DOHH2 (cell line): ENCODE measurements around the gene SPOP.

Source experiments
- H3F3A ChIP-seq: fragments of 200-600 bp; sonication (generic), shearing (Covaris generic); 2 replicates; pipeline ENCODE4 v1.6.0; 2016; ENCODE audit warnings: antibody characterized with exemption, mild to moderate bottlenecking; ENCODE audit not compliant: control insufficient read depth, insufficient read depth
- H3K27ac ChIP-seq: fragments of 200-600 bp; sonication (generic); 2 replicates; pipeline ENCODE4 v1.5.1; 2014; ENCODE audit warnings: low read depth, mild to moderate bottlenecking, low read length, moderate library complexity
- H3K27me3 ChIP-seq: fragments of 200-600 bp; sonication (generic); 2 replicates; pipeline ENCODE4 v1.6.1; 2014; ENCODE audit warnings: mild to moderate bottlenecking, low read length, mixed read lengths; ENCODE audit not compliant: control insufficient read depth
- H3K36me3 ChIP-seq: fragments of 200-600 bp; sonication (generic); 2 replicates; pipeline ENCODE4 v1.6.1; 2014; ENCODE audit warnings: mild to moderate bottlenecking, low read length, moderate library complexity, mixed read lengths; ENCODE audit not compliant: control insufficient read depth
- H3K4me1 ChIP-seq: fragments of 200-600 bp; sonication (generic); 2 replicates; pipeline ENCODE4 v1.6.1; 2014; ENCODE audit warnings: mild to moderate bottlenecking, low read length, mixed read lengths; ENCODE audit not compliant: control insufficient read depth
- H3K4me2 ChIP-seq: fragments of 200-600 bp; sonication (generic); 2 replicates; pipeline ENCODE4 v1.6.0; 2014; ENCODE audit warnings: mild to moderate bottlenecking, low read length, moderate library complexity
- H3K4me3 ChIP-seq: fragments of 200-600 bp; sonication (generic); 2 replicates; pipeline ENCODE4 v1.5.1; 2014; ENCODE audit warnings: mild to moderate bottlenecking, low read length, mixed read lengths
- H3K79me2 ChIP-seq: fragments of 200-600 bp; sonication (generic); 2 replicates; pipeline ENCODE4 v1.6.1; 2014; ENCODE audit warnings: mild to moderate bottlenecking, low read length, mixed read lengths; ENCODE audit not compliant: control insufficient read depth
- H3K9me2 ChIP-seq: fragments of 200-600 bp; sonication (generic); replicated peaks from 2 replicates; pipeline ENCODE4 v1.6.1; 2014; ENCODE audit warnings: mild to moderate bottlenecking, low read length, mixed read lengths; ENCODE audit not compliant: control insufficient read depth
- H3K9me3 ChIP-seq: fragments of 200-600 bp; sonication (generic); 2 replicates; pipeline ENCODE4 v1.6.1; 2014; ENCODE audit warnings: antibody characterized with exemption, low read length, mixed read lengths; ENCODE audit not compliant: control insufficient read depth, insufficient read depth
- H4K20me1 ChIP-seq: fragments of 200-600 bp; sonication (generic); 2 replicates; pipeline ENCODE4 v1.6.0; 2014; ENCODE audit warnings: low read depth, mild to moderate bottlenecking, antibody characterized with exemption, low read length, moderate library complexity; ENCODE audit not compliant: control insufficient read depth, insufficient read depth
- CTCF ChIP-seq: fragments of 200-600 bp; sonication (generic); IDR thresholded peaks from one replicate; pipeline ENCODE4 v1.5.1; 2014; ENCODE audit warnings: antibody characterized with exemption, mild to moderate bottlenecking, low read depth, low read length; ENCODE audit not compliant: poor library complexity, severe bottlenecking
- EZH2phosphoT487 ChIP-seq: fragments of 200-600 bp; sonication (generic); IDR thresholded peaks from 2 replicates; pipeline ENCODE4 v1.6.1; 2017; ENCODE audit warnings: borderline replicate concordance, mild to moderate bottlenecking, antibody characterized with exemption, low read length, moderate library complexity, mixed read lengths

The SPOP gene

DNA sequence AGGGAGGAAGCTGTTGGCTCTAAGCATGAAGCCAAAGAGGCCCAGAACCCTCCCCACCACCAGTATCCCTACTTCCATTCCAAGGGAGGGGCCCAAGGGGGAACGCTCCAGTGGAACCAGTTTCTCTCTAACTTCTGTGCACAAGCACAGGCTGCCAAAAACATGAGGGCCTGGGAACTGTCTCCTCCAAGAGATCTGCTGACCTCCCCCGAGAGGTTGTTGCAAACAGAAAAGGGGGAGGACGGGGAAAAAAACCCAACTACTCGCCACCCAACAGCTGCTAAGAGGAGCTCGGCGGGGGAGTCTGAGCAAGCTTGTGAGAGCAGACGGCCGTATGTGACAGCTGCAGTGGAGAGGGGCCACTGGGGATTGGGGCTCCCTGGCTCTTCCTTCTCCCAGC, 45.5 kb upstream of the SPOP start:
- TF ChIP-seq CTCF (no peak), EZH2phosphoT487 (no peak)
- Histone ChIP-seq H4K20me1 (no peaks in the 10 kb centered on the region), H3K4me3 (no peak overlapping the region), H3K27me3 (no peaks in the 10 kb centered on the region), H3K4me2 (no peak overlapping the region), H3K9me2 (no peaks in the 10 kb centered on the region), H3K4me1 (no peaks in the 10 kb centered on the region), H3K9me3 (no peaks in the 10 kb centered on the region), H3K79me2 (no peaks in the 10 kb centered on the region), H3K36me3 (peaks cover 3% of the 10 kb centered on the region; the same call in 1 of the 2 replicates), H3K27ac (no peak overlapping the region), H3F3A (no peaks in the 10 kb centered on the region)

- H3K4me1 ChIP-seq: no peaks in the 10 kb centered on the region
- no peaks in the 10 kb centered on the region for H3K9me2 ChIP-seq
- H3K79me2 ChIP-seq: no peaks in the 10 kb centered on the region
- H3K36me3 ChIP-seq: peaks cover 3% of the 10 kb centered on the region; the same call in 1 of the 2 replicates
- H3K27me3 ChIP-seq: no peaks in the 10 kb centered on the region
- H3K4me2 ChIP-seq: no peak overlapping the region
- H3K4me3 ChIP-seq: no peak overlapping the region
- TF ChIP-seq EZH2phosphoT487 (no peak), CTCF (no peak)
- no peaks in the 10 kb centered on the region for H3K9me3 ChIP-seq
- no peak overlapping the region for H3K27ac ChIP-seq
- H4K20me1 ChIP-seq: no peaks in the 10 kb centered on the region
- H3F3A ChIP-seq: no peaks in the 10 kb centered on the region
Observed at GRCh38 chr17:49722066-49722465, 44.2 kb upstream of the SPOP start.

DNA sequence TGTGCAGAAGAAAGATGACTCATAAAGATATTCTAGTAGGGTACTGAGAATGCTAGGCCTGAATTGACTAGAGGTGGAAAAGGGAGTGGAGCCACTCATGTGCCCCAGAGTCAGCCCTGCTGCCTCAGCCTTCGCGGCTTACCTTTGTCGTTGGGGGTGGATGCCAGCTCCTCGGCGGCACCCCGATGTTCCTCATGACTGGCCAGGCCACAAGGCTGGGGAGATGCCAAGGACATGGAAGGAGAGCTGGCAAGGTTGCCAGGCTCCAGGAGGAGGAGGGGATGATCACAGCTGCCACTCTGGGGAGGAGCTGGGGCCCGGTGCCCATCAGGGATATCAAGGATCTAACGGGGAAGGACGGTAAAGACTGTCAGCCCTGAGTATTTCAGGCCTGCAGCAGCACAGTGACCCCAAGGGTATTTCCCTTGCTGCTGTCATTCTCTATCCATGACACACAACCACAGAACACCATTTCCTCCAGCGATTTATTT, 39.5 kb upstream of the SPOP start:
- TF ChIP-seq EZH2phosphoT487 (no peak), CTCF (no peak)
- H3K27me3 ChIP-seq: no peaks in the 10 kb centered on the region
- peaks cover 3% of the 10 kb centered on the region; the same call in 1 of the 2 replicates for H3K36me3 ChIP-seq

More for the DNA sequence above, 39.5 kb upstream of the SPOP start:
- Histone ChIP-seq H4K20me1 (no peaks in the 10 kb centered on the region), H3K9me2 (no peaks in the 10 kb centered on the region), H3K4me3 (no peak overlapping the region), H3F3A (no peaks in the 10 kb centered on the region), H3K27ac (no peak overlapping the region), H3K9me3 (no peaks in the 10 kb centered on the region), H3K4me2 (no peak overlapping the region), H3K79me2 (no peaks in the 10 kb centered on the region), H3K4me1 (no peaks in the 10 kb centered on the region)
